ENCODE measurements around the gene MRPS11. TPM values are rescaled to one million over a fixed set of nuclear protein-coding genes. Genes with fewer than 3 reads are reported as not detected.
"Not testable (repeated sequence)": the region's sequence is repeated elsewhere in the genome, so short reads cannot be mapped to it uniquely, and the experiment has no call there.

Gene MRPS11
- total RNA-seq, 1 experiment from 2014 or later, result 66.6 TPM

GRCh38 chr15:88511161-88511560, 43.7 kb downstream of the MRPS11 start:
- H3K4me3 Mint-ChIP-seq (ENCODE audit: low read depth, unreplicated experiment), result no peak overlapping the region
- no peaks in the 10 kb centered on the region for H3K36me3 Mint-ChIP-seq (ENCODE audit: insufficient read depth, unreplicated experiment)
- H3K9me3 Mint-ChIP-seq (ENCODE audit: low read depth, unreplicated experiment), result no peaks in the 10 kb centered on the region
- intact Hi-C loops (cut with micrococcal nuclease; ENCODE audit: unreplicated experiment), result no loop called here
- no peak overlapping the region for H3K27ac Mint-ChIP-seq (ENCODE audit: unreplicated experiment)
- CTCF ChIA-PET, result interaction anchor here (0.5 kb wide), 1 partner anchor 207 kb away, joined by 4 read pairs; no protein-coding TSS in a partner anchor
- TF ChIP-seq CTCF (IDR thresholded peaks at IDR 0.05; ENCODE audit: unreplicated experiment), result no peak
- H3K27me3 Mint-ChIP-seq (ENCODE audit: unreplicated experiment), result no peaks in the 10 kb centered on the region
- no peak for DNase-seq
- BruUV-seq (replicated peaks), result no TSS peak
- no peaks in the 10 kb centered on the region for H3K4me1 Mint-ChIP-seq (ENCODE audit: low read depth, unreplicated experiment)

DNA sequence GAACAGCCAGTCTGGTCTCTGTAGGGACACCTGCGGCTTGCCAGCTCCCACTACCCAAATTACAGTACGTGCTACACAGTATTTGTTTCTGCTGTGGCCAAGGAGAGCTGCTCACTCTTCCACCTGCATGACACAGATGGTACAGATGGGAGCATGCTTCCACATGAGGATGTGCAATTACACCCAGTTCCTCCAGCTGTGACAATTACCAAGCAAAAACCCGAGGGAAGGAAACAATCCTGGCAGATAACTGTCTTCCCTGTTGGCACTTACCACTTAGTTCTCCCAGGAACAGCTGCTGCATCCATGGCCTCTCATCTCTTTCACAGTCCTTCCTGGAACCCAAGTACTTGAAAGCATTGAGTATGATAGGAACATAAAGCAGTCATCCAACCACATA, 44.6 kb downstream of the MRPS11 start:
- Mint-ChIP-seq H3K4me1 (ENCODE audit: low read depth, unreplicated experiment) (no peaks in the 10 kb centered on the region), H3K9me3 (ENCODE audit: low read depth, unreplicated experiment) (no peaks in the 10 kb centered on the region), H3K27me3 (ENCODE audit: unreplicated experiment) (no peaks in the 10 kb centered on the region), H3K36me3 (ENCODE audit: insufficient read depth, unreplicated experiment) (no peaks in the 10 kb centered on the region), H3K4me3 (ENCODE audit: low read depth, unreplicated experiment) (no peak overlapping the region), H3K27ac (ENCODE audit: unreplicated experiment) (no peak overlapping the region)
- TF ChIP-seq CTCF (IDR thresholded peaks at IDR 0.05; ENCODE audit: unreplicated experiment), result no peak
- CTCF ChIA-PET, result no interaction called here
- intact Hi-C loops (cut with micrococcal nuclease; ENCODE audit: unreplicated experiment), result no loop called here
- no peak for DNase-seq
- BruUV-seq (replicated peaks), result no TSS peak

DNA sequence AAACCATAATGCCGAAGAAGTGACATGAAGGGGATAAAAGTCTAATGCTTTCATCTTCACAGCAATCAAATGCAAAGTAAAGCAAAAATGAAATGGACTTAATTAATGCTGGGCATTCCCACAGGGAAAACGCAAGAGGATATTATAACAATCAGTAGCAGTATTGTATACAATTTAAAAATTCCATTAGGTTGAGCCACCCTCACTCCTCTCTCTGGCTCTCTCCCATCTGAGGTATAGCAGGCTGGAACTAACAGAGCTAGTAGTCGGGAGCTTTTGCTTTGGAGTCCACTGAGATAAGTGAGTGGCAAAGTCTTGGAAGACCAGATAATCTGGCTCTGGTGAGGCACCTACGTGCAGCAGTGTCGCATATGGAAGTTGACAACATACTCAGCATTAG, 45.1 kb downstream of the MRPS11 start:
- no peak overlapping the region for H3K4me3 Mint-ChIP-seq (ENCODE audit: low read depth, unreplicated experiment)
- DNase-seq, result no peak
- no peaks in the 10 kb centered on the region for H3K27me3 Mint-ChIP-seq (ENCODE audit: unreplicated experiment)
- CTCF ChIA-PET, result no interaction called here
- TF ChIP-seq CTCF (IDR thresholded peaks at IDR 0.05; ENCODE audit: unreplicated experiment), result no peak
- H3K27ac Mint-ChIP-seq (ENCODE audit: unreplicated experiment), result no peak overlapping the region
- no peaks in the 10 kb centered on the region for H3K4me1 Mint-ChIP-seq (ENCODE audit: low read depth, unreplicated experiment)
- H3K9me3 Mint-ChIP-seq (ENCODE audit: low read depth, unreplicated experiment), result no peaks in the 10 kb centered on the region
- intact Hi-C loops (cut with micrococcal nuclease; ENCODE audit: unreplicated experiment), result no loop called here
- H3K36me3 Mint-ChIP-seq (ENCODE audit: insufficient read depth, unreplicated experiment), result no peaks in the 10 kb centered on the region
- BruUV-seq (replicated peaks), result no TSS peak

GRCh38 chr15:88513195-88513594, 45.7 kb downstream of the MRPS11 start:
- H3K27me3 Mint-ChIP-seq (ENCODE audit: unreplicated experiment), result no peaks in the 10 kb centered on the region
- no TSS peak for BruUV-seq (replicated peaks)
- no peaks in the 10 kb centered on the region for H3K36me3 Mint-ChIP-seq (ENCODE audit: insufficient read depth, unreplicated experiment)
- H3K4me3 Mint-ChIP-seq (ENCODE audit: low read depth, unreplicated experiment), result no peak overlapping the region
- no peak for DNase-seq
- no peaks in the 10 kb centered on the region for H3K4me1 Mint-ChIP-seq (ENCODE audit: low read depth, unreplicated experiment)
- CTCF ChIA-PET, result no interaction called here
- H3K9me3 Mint-ChIP-seq (ENCODE audit: low read depth, unreplicated experiment), result no peaks in the 10 kb centered on the region
- intact Hi-C loops (cut with micrococcal nuclease; ENCODE audit: unreplicated experiment), result no loop called here
- H3K27ac Mint-ChIP-seq (ENCODE audit: unreplicated experiment), result no peak overlapping the region
- no peak for TF ChIP-seq CTCF (IDR thresholded peaks at IDR 0.05; ENCODE audit: unreplicated experiment)

DNA sequence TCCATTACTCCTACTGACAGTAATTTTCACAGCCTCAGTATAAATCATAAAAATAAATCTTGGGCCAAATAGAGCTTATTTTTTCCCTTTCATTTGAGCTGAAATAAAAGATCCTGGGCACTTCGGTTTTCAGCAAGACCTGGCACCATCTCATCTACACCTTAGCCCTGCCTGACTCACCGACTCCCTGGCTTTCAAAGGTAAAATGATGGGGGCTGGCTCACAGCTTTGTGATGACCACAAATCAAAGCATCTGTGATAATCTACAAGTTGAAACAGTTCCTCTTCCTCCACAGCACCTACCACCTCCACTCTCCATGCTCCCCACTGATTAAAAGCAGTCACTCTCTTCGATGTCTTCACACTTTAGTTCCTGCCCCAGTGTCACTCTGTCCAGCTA, 51.4 kb downstream of the MRPS11 start:
- CTCF ChIA-PET, result no interaction called here
- no peak overlapping the region for H3K27ac Mint-ChIP-seq (ENCODE audit: unreplicated experiment)
- no peaks in the 10 kb centered on the region for H3K9me3 Mint-ChIP-seq (ENCODE audit: low read depth, unreplicated experiment)
- H3K27me3 Mint-ChIP-seq (ENCODE audit: unreplicated experiment), result no peaks in the 10 kb centered on the region
- H3K36me3 Mint-ChIP-seq (ENCODE audit: insufficient read depth, unreplicated experiment), result no peaks in the 10 kb centered on the region
- intact Hi-C loops (cut with micrococcal nuclease; ENCODE audit: unreplicated experiment), result no loop called here
- no peak overlapping the region for H3K4me3 Mint-ChIP-seq (ENCODE audit: low read depth, unreplicated experiment)
- no peak for DNase-seq
- BruUV-seq (replicated peaks), result no TSS peak
- no peaks in the 10 kb centered on the region for H3K4me1 Mint-ChIP-seq (ENCODE audit: low read depth, unreplicated experiment)
- no peak for TF ChIP-seq CTCF (IDR thresholded peaks at IDR 0.05; ENCODE audit: unreplicated experiment)

DNA sequence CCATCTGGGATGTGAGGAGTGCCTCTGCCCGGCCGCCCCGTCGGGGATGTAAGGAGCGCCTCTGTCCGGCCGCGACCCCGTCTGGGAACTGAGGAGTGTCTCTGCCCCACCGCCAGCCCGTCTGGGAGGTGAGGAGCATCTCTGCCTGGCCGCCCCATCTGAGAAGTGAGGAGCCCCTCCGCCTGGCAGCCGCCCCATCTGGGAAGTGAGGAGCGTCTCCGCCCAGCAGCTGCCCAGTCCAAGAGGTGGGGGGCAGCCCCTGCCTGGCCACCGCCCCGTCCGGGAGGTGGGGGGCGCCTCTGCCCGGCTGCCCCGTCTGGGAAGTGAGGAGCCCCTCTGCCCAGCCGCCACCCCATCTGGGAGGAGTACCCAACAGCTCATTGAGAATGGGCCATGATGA, 56.6 kb downstream of the MRPS11 start:
- intact Hi-C loops (cut with micrococcal nuclease; ENCODE audit: unreplicated experiment); H3K27me3 Mint-ChIP-seq (ENCODE audit: unreplicated experiment); H3K27ac Mint-ChIP-seq (ENCODE audit: unreplicated experiment); H3K9me3 Mint-ChIP-seq (ENCODE audit: low read depth, unreplicated experiment); BruUV-seq (replicated peaks); H3K36me3 Mint-ChIP-seq (ENCODE audit: insufficient read depth, unreplicated experiment); DNase-seq; H3K4me3 Mint-ChIP-seq (ENCODE audit: low read depth, unreplicated experiment); H3K4me1 Mint-ChIP-seq (ENCODE audit: low read depth, unreplicated experiment); CTCF ChIA-PET: not testable (repeated sequence)
